HG03060 (cell line): ENCODE results near the gene NCKAP5.

ENCODE experiments used
- ATAC-seq: cut with Tn5 transposase; IDR thresholded peaks from one replicate; pipeline ENCODE4 v1.9.1; 2021; ENCODE audit warnings: low read depth, moderate number of reproducible peaks; ENCODE audit not compliant: unreplicated experiment

Gene NCKAP5

GRCh38 chr2:133303150-133303549 lies 265.1 kb downstream of the NCKAP5 start:
- no peak for ATAC-seq

DNA sequence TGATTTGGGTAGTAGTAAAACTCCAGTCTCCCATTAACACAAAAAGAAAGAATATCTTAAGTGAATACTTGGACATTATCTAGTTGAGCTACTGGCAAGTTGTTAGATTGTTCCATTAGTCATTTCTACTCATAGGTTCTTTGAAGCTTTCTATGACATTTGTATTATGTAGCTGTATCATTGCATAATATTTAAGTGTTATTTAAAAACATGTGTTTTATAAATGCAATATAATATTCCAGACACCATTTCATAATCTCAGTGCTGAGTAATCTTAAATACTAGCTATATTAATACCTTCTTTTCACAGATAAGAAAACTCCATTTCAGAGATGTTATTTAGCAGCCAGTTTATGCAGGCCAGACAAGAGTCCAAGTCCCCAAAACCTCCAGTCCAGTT lies 271.9 kb downstream of the NCKAP5 start:
- ATAC-seq: no peak

DNA sequence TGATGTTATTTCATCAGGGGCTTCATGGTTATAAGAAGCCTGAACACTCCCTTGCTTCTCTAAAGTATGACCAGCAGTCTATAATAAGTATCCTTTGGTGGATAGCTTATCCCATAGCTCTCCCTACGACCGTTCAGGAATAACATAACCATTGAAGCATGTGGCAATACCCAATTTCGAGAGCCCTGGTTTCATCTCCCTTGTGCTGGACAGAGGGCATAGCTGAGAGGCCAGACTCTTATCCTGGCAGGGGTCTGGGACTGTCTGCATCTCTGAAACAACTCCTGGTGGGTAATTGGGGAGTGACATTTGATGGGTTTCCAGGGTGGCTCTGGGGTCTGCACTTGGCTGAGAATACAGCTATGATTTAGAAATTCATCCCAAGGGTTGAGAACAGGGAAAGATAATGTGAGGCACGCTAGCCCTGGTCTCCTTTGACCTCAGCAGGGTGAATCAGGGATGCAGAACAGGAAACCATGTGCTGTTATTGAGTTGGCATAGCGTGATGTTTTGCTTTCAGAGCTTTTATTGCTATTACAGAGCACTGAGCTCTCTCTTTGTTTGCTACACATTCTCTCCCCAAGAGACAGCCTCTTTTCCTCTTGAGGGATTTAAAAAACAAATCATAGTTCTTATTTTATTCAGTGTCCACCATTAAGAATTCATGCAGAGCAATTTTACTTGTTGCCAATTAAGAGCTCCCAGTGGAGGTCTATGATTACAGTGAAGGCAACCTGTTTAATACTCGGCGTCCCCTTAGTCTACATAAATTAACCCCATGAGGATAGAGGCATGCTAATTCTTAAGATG lies 274.5 kb downstream of the NCKAP5 start:
- no peak for ATAC-seq

- ATAC-seq: no peak
These were observed 276.0 kb downstream of the NCKAP5 start for GRCh38 chr2:133292259-133292658.

GRCh38 chr2:133287709-133288108 lies 280.6 kb downstream of the NCKAP5 start:
- no peak for ATAC-seq

DNA sequence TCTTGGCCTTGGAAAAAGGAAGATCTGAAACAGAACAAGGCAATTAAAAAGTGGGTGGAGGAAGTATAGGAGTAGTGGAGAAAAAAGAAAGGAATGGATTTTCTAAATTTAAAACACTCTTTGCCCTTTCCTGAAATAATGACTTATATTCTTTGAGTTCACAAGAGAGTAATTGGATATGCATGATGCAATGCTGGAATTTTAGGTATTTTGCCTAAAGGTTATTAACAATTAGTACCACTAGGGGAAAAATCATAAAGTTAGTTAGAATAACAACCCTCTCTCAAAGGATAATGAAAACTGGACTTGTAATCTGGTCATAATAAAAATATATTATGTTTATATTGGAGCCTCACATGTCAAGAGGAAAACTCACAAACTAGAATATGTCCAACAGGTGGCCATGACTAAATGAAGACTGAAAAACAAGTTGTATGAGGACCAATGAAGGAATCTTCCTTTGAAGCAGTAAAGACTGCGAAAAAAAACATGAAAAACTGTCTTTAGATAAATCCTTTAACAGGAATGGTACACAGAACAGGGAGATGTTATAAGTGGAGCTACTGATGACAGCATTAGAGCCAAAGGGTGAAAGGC lies 281.8 kb downstream of the NCKAP5 start:
- ATAC-seq: no peak

- ATAC-seq: no peak
These were observed 295.2 kb downstream of the NCKAP5 start for GRCh38 chr2:133273031-133273430.

GRCh38 chr2:133271105-133271504 lies 297.2 kb downstream of the NCKAP5 start:
- ATAC-seq: no peak

DNA sequence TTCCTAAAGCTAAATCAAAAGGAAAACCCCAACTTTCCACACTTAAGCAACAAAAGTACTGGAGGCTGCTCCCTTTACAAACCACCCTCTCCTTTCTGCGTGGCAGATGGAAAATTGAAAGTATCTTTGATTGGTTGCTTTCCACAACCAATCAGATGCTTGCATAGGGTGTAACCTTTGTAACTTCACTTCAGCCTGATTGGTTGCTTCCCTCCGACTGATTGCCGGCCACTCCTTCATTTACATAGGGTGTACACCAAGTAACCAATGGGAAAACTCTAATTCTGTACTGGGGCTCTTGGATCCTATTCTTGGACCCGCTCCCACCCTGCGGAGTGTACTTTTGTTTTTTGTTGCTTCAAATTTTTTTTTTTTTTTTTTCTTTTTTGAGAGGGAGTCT lies 297.7 kb downstream of the NCKAP5 start:
- ATAC-seq: no peak

DNA sequence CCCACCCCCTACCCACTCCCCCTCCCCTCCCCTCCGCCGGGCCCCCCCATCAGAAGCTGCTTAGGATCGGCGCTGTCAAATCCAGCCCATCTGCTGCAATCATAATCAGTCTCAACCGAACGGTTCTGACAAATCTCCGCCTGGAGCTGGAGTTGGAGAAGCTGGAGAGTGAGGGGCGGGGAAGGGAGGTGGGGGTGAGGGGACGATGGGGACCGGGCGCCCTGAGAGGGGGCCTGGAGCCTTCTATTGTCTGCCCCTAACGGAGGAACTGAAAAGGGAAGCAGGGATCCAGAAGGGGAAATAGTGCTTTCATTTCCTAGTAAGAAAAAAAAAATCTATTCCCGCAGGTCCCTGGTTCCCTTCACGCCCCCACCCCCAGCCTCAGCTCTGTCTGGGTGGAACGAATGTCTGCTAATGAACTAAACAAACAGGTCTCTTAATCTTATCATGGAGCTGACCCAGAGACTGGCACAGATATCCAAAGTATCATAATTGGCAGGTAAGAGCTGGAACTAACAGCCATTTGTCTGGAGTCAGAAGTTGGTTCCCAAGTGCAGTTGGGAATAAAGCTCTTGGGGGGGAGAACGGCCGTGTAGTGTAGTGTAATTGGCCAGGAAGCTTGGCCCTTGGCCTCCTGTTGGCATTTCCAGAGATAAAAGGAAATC lies 301.2 kb downstream of the NCKAP5 start:
- no peak for ATAC-seq

DNA sequence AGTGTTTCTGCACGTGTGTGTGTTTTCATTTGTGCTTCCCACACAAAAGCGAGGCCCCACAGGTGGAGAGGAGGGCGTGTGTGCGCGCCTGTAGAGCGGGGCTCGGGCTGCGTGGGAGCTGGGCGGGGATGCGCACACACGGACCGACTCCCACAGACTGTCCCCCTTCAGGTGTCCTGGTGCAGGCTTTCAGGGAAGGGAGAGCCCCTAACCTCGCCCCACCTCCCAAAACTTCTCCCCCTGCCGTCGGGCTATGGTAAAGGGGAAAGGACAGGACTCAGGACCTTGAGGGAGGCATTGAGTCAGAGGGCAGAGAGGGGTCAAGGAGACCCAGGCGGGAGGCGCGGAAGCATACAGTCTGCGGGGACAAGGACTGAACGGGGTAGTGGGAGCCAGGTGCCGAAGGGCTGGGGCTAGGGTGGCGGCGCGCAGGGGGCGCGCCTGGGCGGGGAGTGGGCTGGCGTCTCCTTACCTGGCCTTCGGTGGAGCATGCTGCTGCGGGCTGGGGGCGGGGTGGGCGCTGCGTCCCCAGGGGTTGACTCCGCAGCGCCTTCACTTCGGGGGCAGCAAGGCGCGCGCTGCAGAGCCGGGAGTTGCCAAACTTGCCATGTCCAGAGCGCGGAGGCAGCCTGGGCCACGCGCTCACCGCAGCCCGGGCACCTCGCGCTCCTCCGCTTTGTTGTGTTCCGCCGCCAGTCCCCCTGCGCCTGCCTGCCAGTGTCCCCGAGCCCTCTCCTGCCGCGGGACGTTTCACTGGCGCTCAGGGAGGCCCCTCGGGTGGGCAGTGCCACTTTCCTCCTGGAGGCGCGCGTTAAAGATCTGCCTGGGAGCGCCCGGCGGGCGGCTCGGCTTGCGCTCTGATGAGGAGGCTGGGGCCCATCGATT lies 302.0 kb downstream of the NCKAP5 start:
- no peak for ATAC-seq

DNA sequence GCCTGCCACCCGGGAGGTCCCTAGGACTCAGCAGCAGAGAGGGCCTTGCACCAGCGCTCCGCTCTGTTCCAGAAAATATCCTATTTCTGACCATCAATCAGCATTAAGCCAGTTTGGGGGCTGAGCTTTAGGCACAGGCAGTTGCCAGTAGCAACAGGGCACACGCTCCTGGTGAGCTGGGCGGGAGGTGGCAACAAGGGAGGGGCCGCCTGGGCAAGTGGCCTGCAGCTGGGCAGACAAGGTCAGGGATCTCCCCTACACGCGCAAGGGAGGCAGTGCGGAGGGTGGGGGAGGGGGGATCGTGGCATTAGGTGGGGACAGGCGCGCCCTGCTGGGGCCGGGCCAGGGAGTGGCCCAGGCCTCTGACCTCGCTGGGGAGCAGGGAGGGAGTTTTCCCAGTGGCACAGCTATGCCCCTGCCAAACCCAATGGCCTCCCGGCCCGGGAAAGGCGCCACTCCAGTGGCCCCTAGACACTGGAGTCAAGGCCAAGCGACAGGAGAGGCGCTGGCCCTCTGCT lies 302.8 kb downstream of the NCKAP5 start:
- no peak for ATAC-seq

GRCh38 chr2:133264989-133265401 lies 303.3 kb downstream of the NCKAP5 start:
- ATAC-seq: no peak

DNA sequence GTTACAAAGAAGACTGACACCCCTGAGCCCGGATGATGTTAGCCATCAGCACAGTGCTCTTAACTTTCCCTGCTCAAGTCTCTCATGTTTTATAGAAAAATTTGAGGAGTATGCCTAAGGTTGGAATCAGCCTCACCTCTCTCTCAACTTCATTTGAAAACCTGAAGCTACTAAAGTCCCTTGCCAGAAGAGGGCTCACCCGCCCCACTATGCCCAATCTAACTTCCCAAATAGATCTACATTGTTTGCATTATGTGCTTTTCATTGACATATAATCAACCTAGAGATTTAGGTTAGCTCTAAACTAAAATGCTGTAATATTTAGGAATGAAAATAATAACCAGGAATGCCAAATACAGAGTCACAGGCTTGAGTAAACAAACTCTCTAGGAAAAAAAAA lies 305.4 kb downstream of the NCKAP5 start:
- no peak for ATAC-seq

- ATAC-seq: no peak
These were observed 312.9 kb downstream of the NCKAP5 start for GRCh38 chr2:133255360-133255759.

GRCh38 chr2:133253793-133254192 lies 314.5 kb downstream of the NCKAP5 start:
- no peak for ATAC-seq

- no peak for ATAC-seq
These were observed 315.4 kb downstream of the NCKAP5 start for GRCh38 chr2:133252780-133253355.

- ATAC-seq: no peak
These were observed 318.9 kb downstream of the NCKAP5 start for GRCh38 chr2:133249362-133249761.

DNA sequence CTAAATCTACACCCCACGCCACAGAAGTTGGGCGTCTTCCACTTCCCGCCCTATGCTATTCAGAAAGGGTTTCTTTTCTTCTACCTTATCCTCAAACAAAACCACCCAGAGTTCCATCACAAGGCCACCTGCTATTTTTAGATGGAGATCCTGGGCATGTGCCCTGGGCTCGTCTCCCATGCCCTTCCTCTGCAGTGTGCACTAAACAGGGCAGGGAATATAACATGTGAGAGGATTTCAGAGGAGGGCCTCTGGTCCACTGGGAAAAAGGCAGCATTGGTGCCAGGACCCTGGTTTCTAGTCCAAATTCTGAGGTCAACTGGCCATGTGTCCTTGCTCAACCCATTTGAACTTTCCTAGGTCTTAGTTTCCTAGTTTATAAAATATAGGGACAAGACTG lies 320.0 kb downstream of the NCKAP5 start:
- no peak for ATAC-seq

DNA sequence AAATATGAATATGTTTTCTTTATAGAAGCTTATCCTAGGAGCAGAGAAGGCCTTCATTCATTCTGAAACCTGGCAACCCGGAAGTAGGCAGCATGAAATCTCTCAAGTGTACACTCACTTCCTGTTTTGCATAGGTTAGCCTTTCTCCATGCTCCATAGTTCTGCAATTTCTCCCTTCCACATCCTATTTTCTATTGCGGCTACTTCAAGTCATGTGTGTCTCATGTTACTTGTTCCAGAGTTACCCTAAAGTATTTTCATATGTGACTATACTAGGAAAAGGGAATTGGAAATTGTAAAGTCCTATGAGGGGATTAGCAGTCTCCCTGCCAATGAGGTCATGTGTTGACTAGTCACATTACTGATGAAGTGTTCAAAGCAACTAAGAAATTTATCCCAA lies 320.6 kb downstream of the NCKAP5 start:
- no peak for ATAC-seq
